Natural killer cell (primary cell): ENCODE measurements around the gene CR2. TPM values are rescaled to one million over a fixed set of nuclear protein-coding genes. Genes with fewer than 3 reads are reported as not detected.

Experiments
- ATAC-seq, 3 donors: fragments of 150-1000 bp in 2 of 3; fragments of 200-7000 bp in 1 of 3; cut with Tn5 transposase; 1 replicate in 1 of 3; 2 replicates in 2 of 3; pipeline ENCODE4 v1.10.0; 2021; ENCODE audit warnings: mild to moderate bottlenecking in 2 of 3, moderate library complexity in 2 of 3
- DNase-seq, 2 donors: peaks; one replicate each; pipeline versions ENCODE4 v3.0.0 to v3.0.0-alpha.2; 2013 to 2021; ENCODE audit warnings: mixed read lengths in 1 of 2
- H3K27ac ChIP-seq: one replicate; pipeline ENCODE4 v1.5.1; 2013; ENCODE audit warnings: mild to moderate bottlenecking, low read length
- H3K27me3 ChIP-seq: one replicate; pipeline ENCODE4 v1.6.1; 2013; ENCODE audit warnings: low read length; ENCODE audit not compliant: control insufficient read depth, insufficient read depth
- H3K36me3 ChIP-seq: one replicate; pipeline ENCODE4 v1.6.1; 2013; ENCODE audit warnings: low read length; ENCODE audit not compliant: control insufficient read depth, insufficient read depth
- H3K4me1 ChIP-seq: one replicate; pipeline ENCODE4 v1.6.1; 2013; ENCODE audit warnings: low read length; ENCODE audit not compliant: control insufficient read depth, insufficient read depth
- H3K4me3 ChIP-seq: one replicate; pipeline ENCODE4 v1.5.1; 2013; ENCODE audit warnings: low read length
- H3K9me3 ChIP-seq: one replicate; pipeline ENCODE4 v1.6.1; 2013; ENCODE audit warnings: low read length; ENCODE audit not compliant: control insufficient read depth, insufficient read depth
- H3K27ac Mint-ChIP-seq, 2 donors: one replicate each; pipeline ENCODE4 v1.8.0; 2022; ENCODE audit warnings: mild to moderate bottlenecking in 2 of 2, mixed read lengths in 2 of 2, moderate library complexity in 1 of 2
- H3K27me3 Mint-ChIP-seq, 2 donors: one replicate each; pipeline ENCODE4 v1.8.0; 2022; ENCODE audit warnings: low read depth in 2 of 2, mixed read lengths in 2 of 2
- H3K36me3 Mint-ChIP-seq: one replicate; pipeline ENCODE4 v1.8.0; 2022; ENCODE audit warnings: mixed read lengths
- H3K4me1 Mint-ChIP-seq, 2 donors: one replicate each; pipeline ENCODE4 v1.8.0; 2022; ENCODE audit warnings: mixed read lengths in 2 of 2
- H3K4me3 Mint-ChIP-seq: one replicate; pipeline ENCODE4 v1.8.0; 2022; ENCODE audit warnings: mild to moderate bottlenecking, moderate library complexity, mixed read lengths
- H3K9me3 Mint-ChIP-seq, 2 donors: one replicate each; pipeline ENCODE4 v1.8.0; 2022; ENCODE audit warnings: mixed read lengths in 2 of 2
- WGBS: methylation state at CpG from one replicate; pipeline ENCODE4 v1.1.7; 2013; ENCODE audit warnings: missing lambda C conversion rate; ENCODE audit not compliant: insufficient coverage; 5-methylcytosine and 5-hydroxymethylcytosine counted together
- intact Hi-C: fragments of 100-400 bp; cut with micrococcal nuclease; formaldehyde crosslinking; loops from one replicate; pipeline ENCODE4 v1.14.2; 2022
- total RNA-seq, 4 donors: library from RNA; stranded (reverse); fragments of 120-200 nt in 1 of 4; gene quantifications; one replicate each; pipeline versions ENCODE4 v1.2.3 to v1.2.4, GENCODE V29; 2013 to 2022
- TF ChIP-seq, protein P1 (sequence below): fragments of 200-600 bp; IDR thresholded peaks from one replicate; pipeline ENCODE4 v1.8.0; 2022; ENCODE audit warnings: antibody characterized with exemption

Gene CR2
- total RNA-seq, 3 donors from 2014 or later (not counting 1 experiment from before 2014, with no cell fraction given): 0.19 to 0.48 (median 0.29) TPM

DNA sequence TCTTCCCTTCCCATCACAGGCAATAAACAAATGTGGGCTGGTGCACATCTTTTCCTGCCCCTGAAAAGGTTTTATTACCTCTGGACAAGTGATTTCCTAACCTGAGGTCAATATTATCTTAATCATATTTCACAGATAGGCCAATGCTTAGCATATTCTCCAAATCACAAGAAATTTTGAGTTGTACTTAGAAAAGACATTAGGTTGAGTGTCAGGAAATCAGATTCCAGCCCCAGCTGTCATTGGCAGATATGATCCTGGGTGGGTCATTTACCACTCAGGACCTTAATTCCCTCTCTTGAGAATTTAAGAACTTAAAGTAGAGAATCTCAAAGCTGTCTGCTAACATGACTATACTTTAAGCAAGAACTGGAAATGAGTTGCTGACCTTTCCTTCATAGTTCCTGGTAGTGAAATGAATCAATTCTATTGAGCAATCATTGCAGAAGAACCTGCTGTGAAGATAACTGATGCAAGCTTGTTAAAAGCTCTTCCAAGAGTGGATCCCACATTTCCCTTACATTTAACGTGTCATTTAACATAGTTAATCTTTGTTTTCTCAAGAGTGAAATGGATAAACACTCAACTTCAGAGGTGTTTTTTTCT, 46.4 kb upstream of the CR2 start:
- WGBS: 82% methylated on average over 1 of the region's 1 CpG

DNA sequence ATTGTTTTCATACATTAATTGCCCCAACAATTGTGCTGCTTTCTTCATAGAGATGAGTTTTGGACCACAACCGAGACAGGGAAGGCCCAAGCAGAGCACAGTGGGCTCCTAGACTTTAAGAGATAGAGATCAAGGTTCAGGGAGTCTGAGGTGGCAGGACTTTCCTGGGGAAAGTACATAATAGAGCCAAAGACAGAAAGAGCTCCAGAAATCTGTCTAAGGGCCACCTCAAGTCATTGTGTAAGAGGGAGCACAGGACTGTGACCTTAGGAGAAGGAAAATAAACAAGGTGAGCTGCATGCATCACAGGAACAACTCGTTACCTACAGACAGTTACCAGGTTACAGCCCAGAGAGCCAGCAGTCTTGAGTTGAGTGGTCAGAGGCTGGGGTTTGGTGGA, 41.3 kb upstream of the CR2 start:
- Mint-ChIP-seq H3K27ac (no peak overlapping the region), H3K27me3 (peaks cover 31 to 54% of the 10 kb centered on the region in 2 donors), H3K9me3 (no peaks in the 10 kb centered on the region), H3K36me3 (no peaks in the 10 kb centered on the region), H3K4me3 (no peak overlapping the region), H3K4me1 (peaks cover 7% of the 10 kb centered on the region in 2 donors)
- intact Hi-C loops: no loop called here
- 83% methylated on average over 2 of the region's 2 CpGs for WGBS
- Histone ChIP-seq H3K27me3 (peaks cover 2% of the 10 kb centered on the region), H3K9me3 (no peaks in the 10 kb centered on the region), H3K27ac (no peak overlapping the region), H3K4me3 (no peak overlapping the region), H3K4me1 (peaks cover 9% of the 10 kb centered on the region), H3K36me3 (no peaks in the 10 kb centered on the region)
- ATAC-seq (peak in 1 of 3 donors; percentile 28), DNase-seq (no peak)
- TF ChIP-seq, protein P1, sequence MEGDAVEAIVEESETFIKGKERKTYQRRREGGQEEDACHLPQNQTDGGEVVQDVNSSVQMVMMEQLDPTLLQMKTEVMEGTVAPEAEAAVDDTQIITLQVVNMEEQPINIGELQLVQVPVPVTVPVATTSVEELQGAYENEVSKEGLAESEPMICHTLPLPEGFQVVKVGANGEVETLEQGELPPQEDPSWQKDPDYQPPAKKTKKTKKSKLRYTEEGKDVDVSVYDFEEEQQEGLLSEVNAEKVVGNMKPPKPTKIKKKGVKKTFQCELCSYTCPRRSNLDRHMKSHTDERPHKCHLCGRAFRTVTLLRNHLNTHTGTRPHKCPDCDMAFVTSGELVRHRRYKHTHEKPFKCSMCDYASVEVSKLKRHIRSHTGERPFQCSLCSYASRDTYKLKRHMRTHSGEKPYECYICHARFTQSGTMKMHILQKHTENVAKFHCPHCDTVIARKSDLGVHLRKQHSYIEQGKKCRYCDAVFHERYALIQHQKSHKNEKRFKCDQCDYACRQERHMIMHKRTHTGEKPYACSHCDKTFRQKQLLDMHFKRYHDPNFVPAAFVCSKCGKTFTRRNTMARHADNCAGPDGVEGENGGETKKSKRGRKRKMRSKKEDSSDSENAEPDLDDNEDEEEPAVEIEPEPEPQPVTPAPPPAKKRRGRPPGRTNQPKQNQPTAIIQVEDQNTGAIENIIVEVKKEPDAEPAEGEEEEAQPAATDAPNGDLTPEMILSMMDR: no peak

More for the DNA sequence above, 46.4 kb upstream of the CR2 start:
- Mint-ChIP-seq H3K36me3 (no peaks in the 10 kb centered on the region), H3K4me1 (no peaks in the 10 kb centered on the region), H3K27ac (no peak overlapping the region), H3K9me3 (no peaks in the 10 kb centered on the region), H3K27me3 (peaks cover 15 to 23% of the 10 kb centered on the region in 2 donors), H3K4me3 (no peak overlapping the region)
- Histone ChIP-seq H3K4me1 (no peaks in the 10 kb centered on the region), H3K27me3 (no peaks in the 10 kb centered on the region), H3K36me3 (no peaks in the 10 kb centered on the region), H3K4me3 (no peak overlapping the region), H3K9me3 (no peaks in the 10 kb centered on the region), H3K27ac (no peak overlapping the region)
- TF ChIP-seq, protein P1: no peak
- intact Hi-C loops: loop anchor here (5.0 kb wide), 1 partner anchor 85 kb away; the partner anchor contains the start of gene CD55
- DNase-seq (no peak), ATAC-seq (no peak)

DNA sequence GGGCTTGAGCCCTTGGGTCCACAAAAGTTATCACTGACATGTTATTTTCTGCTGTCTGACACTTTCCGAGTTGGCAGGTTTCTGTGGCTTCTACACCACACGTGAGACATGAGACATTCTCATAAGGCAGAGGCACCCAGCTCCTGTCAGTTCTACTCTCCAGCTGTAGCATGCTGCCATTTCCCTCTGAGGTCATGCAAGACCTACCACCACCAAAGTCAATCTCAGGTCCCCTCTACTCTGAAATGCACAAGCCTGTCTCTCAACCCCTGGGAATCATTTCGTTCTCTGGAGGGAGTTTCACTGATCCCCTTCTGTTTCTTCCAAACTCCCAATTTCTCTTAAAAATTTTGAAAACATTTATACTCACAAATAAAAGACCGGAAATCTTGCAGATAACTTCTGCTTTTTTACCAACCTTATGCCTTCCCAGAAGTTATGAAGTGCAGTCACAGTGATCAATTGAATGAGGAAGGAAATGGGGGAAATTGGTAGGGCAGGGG, 39.5 kb upstream of the CR2 start:
- H3K27ac Mint-ChIP-seq: no peak overlapping the region
- no peaks in the 10 kb centered on the region for H3K9me3 Mint-ChIP-seq
- TF ChIP-seq, protein P1: no peak
- 9% methylated on average over 3 of the region's 4 CpGs for WGBS
- peaks cover 28 to 63% of the 10 kb centered on the region in 2 donors for H3K27me3 Mint-ChIP-seq
- Histone ChIP-seq H3K9me3 (no peaks in the 10 kb centered on the region), H3K36me3 (no peaks in the 10 kb centered on the region), H3K27ac (peak overlapping the region; percentile 27), H3K27me3 (peaks cover 2% of the 10 kb centered on the region), H3K4me3 (no peak overlapping the region), H3K4me1 (peaks cover 9% of the 10 kb centered on the region)
- ATAC-seq (peak; percentile 50 to 81 (median 59)), DNase-seq (peak in 1 of 2 donors; percentile 23)
- H3K36me3 Mint-ChIP-seq: no peaks in the 10 kb centered on the region
- H3K4me1 Mint-ChIP-seq: peaks cover 7% of the 10 kb centered on the region in 2 donors
- no peak overlapping the region for H3K4me3 Mint-ChIP-seq
- intact Hi-C loops: no loop called here
